Breast epithelium (tissue), 3 donors: ENCODE measurements around the gene RTKN2.

Source experiments
- POLR2A ChIP-seq: fragments of 450-650 bp; IDR thresholded peaks from one replicate; pipeline ENCODE4 v1.6.1; 2016; ENCODE audit warnings: antibody characterized with exemption, mild to moderate bottlenecking, moderate library complexity
- POLR2AphosphoS5 ChIP-seq, 3 donors: sonication (generic); formaldehyde crosslinking; IDR thresholded peaks; one replicate each; pipeline ENCODE4 v1.6.1; 2017; ENCODE audit warnings: antibody characterized with exemption in 3 of 3
- TF ChIP-seq, protein P1 (sequence below), 3 donors: fragments of 450-650 bp; IDR thresholded peaks; one replicate each; pipeline ENCODE4 v1.5.1; 2016 to 2017; ENCODE audit warnings: antibody characterized with exemption in 3 of 3, mild to moderate bottlenecking in 3 of 3, moderate library complexity in 3 of 3

DNA sequence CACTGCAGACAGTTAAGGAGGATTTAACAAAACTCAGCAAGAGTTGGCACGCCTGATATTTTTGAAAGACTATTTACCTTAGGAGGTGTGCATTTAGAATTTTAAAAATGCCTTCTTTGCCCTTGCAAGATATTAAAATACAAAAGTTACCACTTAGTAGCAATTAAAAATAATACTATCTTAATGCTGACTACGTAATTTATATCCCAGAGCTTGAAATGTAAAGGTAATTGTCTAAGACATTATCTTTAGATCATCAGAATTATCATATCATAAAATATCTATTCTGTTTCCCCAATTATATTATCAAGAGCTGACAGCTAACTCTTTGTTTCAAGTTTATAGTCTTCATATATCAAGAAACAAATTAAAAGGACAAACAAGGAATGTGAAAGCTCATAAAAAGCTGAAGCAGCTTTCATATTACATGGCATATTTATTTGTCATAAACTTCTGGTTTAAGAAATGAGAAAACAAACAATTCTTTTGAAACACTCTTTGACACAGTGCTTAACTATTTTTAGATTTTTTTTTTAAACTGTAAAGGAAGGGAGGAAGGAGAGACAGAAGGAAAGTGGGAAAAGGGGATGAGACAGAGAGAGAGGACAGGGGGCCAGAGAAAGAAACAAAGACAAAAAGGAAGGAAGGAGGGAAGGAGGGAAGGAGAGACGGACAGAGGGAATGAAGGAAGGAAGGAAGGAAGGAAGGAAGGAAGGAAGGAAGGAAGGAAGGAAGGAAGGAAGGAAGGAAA lies 73.5 kb downstream of the RTKN2 start:
- TF ChIP-seq, protein P1, sequence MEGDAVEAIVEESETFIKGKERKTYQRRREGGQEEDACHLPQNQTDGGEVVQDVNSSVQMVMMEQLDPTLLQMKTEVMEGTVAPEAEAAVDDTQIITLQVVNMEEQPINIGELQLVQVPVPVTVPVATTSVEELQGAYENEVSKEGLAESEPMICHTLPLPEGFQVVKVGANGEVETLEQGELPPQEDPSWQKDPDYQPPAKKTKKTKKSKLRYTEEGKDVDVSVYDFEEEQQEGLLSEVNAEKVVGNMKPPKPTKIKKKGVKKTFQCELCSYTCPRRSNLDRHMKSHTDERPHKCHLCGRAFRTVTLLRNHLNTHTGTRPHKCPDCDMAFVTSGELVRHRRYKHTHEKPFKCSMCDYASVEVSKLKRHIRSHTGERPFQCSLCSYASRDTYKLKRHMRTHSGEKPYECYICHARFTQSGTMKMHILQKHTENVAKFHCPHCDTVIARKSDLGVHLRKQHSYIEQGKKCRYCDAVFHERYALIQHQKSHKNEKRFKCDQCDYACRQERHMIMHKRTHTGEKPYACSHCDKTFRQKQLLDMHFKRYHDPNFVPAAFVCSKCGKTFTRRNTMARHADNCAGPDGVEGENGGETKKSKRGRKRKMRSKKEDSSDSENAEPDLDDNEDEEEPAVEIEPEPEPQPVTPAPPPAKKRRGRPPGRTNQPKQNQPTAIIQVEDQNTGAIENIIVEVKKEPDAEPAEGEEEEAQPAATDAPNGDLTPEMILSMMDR (IDR thresholded peaks at IDR 0.05): no peak
- TF ChIP-seq POLR2A (no peak), POLR2AphosphoS5 (IDR thresholded peaks at IDR 0.05) (no peak)
